Kidney (tissue), 14 donors: ENCODE results near the gene TMEM179. TPM values are rescaled to one million over a fixed set of nuclear protein-coding genes. Genes with fewer than 3 reads are reported as not detected.

Experiments
- DNase-seq, 5 donors: peaks; one replicate each; pipeline ENCODE4 v3.0.0-alpha.2; 2013 to 2020
- FAIRE-seq: peaks from 2 replicates; lab custom pipeline; 2012; peaks lifted over from hg19 to GRCh38; lab: Jason Lieb, UNC
- H3K27ac ChIP-seq, 2 donors: one replicate each; pipeline ENCODE4 v1.7.0; 2013; ENCODE audit warnings: low read depth in 2 of 2, low read length in 2 of 2, inconsistent platforms in 1 of 2
- H3K27me3 ChIP-seq: one replicate; pipeline ENCODE4 v1.7.1; 2013; ENCODE audit warnings: low read length, inconsistent platforms; ENCODE audit not compliant: control insufficient read depth, insufficient read depth
- H3K36me3 ChIP-seq, 3 donors: one replicate each; pipeline versions ENCODE4 v1.7.0 to v1.7.1; 2013; ENCODE audit warnings: low read length in 3 of 3, control low read depth in 1 of 3, inconsistent platforms in 1 of 3; ENCODE audit not compliant: insufficient read depth in 3 of 3, control insufficient read depth in 2 of 3
- H3K4me1 ChIP-seq, 3 donors: one replicate each; pipeline versions ENCODE4 v1.7.0 to v1.7.1; 2013; ENCODE audit warnings: low read length in 3 of 3, inconsistent platforms in 1 of 3, low read depth in 1 of 3; ENCODE audit not compliant: control insufficient read depth in 2 of 3, insufficient read depth in 2 of 3
- H3K4me3 ChIP-seq, 3 donors: one replicate each; pipeline versions ENCODE4 v1.7.0 to v1.8.1; 2013; ENCODE audit warnings: low read length in 3 of 3, control low read depth in 1 of 3, inconsistent platforms in 1 of 3
- H3K9ac ChIP-seq, 3 donors: one replicate each; pipeline versions ENCODE4 v1.7.0 to v1.7.1; 2013; ENCODE audit warnings: low read length in 3 of 3, control low read depth in 1 of 3, inconsistent platforms in 1 of 3
- H3K9me3 ChIP-seq, 3 donors: one replicate each; pipeline versions ENCODE4 v1.7.0 to v1.7.1; 2013; ENCODE audit warnings: low read length in 3 of 3, control low read depth in 1 of 3, inconsistent platforms in 1 of 3; ENCODE audit not compliant: control insufficient read depth in 2 of 3, insufficient read depth in 1 of 3
- intact Hi-C: fragments of 100-400 bp; cut with DNase I; formaldehyde crosslinking; loops from one replicate; pipeline ENCODE4 v1.11.1; 2022
- polyA plus RNA-seq: library from polyadenylated mRNA; stranded (reverse); fragments of 350-450 nt; fragmentation: Illumina TruSeq; extraction: RNeasy Lipid Tissue Mini Kit (QIAGEN cat#74804); gene quantifications from one replicate; pipeline ENCODE4 v1.2.3, GENCODE V29; 2014; ENCODE audit warnings: low read depth, low replicate concordance; ENCODE audit not compliant: insufficient read depth
- total RNA-seq: library from RNA; stranded (reverse); fragmentation: NEBNext Ultra II Directional; extraction: Animal tissue kit (Norgen Biotek cat#: 25700); gene quantifications from one replicate; pipeline ENCODE4 v1.2.1, GENCODE V29; 2021
- TF ChIP-seq, protein P1 (sequence below): IDR thresholded peaks from 3 replicates; pipeline ENCODE4 v1.5.1; 2012; ENCODE audit warnings: mild to moderate bottlenecking, moderate library complexity, borderline replicate concordance; ENCODE audit not compliant: insufficient read depth; ENCODE audit errors: extremely low read depth
- donor health status: control.
- donor health status: control.
- donor health status: control.
- donor health status: control.
- donor health status: control.
- donor health status: DM: yes; HTN: yes; CAD: no.
- donor health status: Normal renal cell carcinoma (clear cell type).

TMEM179 gene
- total and polyA plus RNA-seq, 2 donors from 2014 or later: 0.50 to 0.67 TPM

- Histone ChIP-seq H3K36me3 (no peaks in the 10 kb centered on the region), H3K4me1 (no peaks in the 10 kb centered on the region), H3K9me3 (no peaks in the 10 kb centered on the region), H3K27me3 (no peaks in the 10 kb centered on the region), H3K9ac (no peak overlapping the region), H3K4me3 (no peak overlapping the region), H3K27ac (no peak overlapping the region)
- DNase-seq: peak in 1 of 5 donors; percentile 33
- intact Hi-C loops: no loop called here
- FAIRE-seq: no peak
- TF ChIP-seq, protein P1, sequence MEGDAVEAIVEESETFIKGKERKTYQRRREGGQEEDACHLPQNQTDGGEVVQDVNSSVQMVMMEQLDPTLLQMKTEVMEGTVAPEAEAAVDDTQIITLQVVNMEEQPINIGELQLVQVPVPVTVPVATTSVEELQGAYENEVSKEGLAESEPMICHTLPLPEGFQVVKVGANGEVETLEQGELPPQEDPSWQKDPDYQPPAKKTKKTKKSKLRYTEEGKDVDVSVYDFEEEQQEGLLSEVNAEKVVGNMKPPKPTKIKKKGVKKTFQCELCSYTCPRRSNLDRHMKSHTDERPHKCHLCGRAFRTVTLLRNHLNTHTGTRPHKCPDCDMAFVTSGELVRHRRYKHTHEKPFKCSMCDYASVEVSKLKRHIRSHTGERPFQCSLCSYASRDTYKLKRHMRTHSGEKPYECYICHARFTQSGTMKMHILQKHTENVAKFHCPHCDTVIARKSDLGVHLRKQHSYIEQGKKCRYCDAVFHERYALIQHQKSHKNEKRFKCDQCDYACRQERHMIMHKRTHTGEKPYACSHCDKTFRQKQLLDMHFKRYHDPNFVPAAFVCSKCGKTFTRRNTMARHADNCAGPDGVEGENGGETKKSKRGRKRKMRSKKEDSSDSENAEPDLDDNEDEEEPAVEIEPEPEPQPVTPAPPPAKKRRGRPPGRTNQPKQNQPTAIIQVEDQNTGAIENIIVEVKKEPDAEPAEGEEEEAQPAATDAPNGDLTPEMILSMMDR: no peak
Measured at GRCh38 chr14:104596451-104596918, 8.1 kb downstream of the TMEM179 start.

- TF ChIP-seq, protein P1: no peak
- H3K27ac ChIP-seq: no peak overlapping the region
- H3K4me3 ChIP-seq: no peak overlapping the region
- DNase-seq (peak in 1 of 5 donors; percentile 58), FAIRE-seq (no peak)
- no peaks in the 10 kb centered on the region for H3K36me3 ChIP-seq
- no peak overlapping the region for H3K9ac ChIP-seq
- H3K9me3 ChIP-seq: no peaks in the 10 kb centered on the region
- intact Hi-C loops: no loop called here
- H3K27me3 ChIP-seq: no peaks in the 10 kb centered on the region
- H3K4me1 ChIP-seq: no peaks in the 10 kb centered on the region
Measured at GRCh38 chr14:104595911-104596450, 8.6 kb downstream of the TMEM179 start.

DNA sequence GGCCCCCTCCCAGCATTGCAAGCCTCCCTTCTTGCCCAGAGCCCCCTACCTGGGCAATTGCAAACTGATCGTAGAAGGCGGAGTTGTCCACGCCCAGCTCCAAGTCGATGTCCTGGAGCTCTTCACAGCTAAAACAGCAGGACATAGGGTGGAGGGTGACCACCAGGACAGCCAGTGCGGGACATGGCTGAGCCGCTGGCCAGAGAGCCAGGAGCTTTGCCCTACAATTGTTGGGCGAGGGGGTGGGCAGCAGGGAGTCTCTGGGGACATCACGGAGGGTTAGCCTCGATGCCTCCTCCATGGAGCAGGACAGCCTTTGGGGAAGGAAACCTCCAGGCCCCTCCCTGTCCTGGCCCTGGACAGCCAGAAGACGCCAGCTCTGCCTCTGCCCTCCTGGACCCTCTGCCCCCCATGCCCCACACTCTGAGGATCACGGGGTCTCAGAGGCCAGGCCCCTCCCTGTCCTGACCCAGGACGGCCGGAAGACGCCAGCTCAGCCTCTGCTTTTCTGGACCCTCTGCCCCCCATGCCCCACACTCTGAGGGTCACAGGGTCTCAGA lies 9.4 kb downstream of the TMEM179 start:
- peak in 1 of 5 donors; percentile 49 for DNase-seq
- TF ChIP-seq, protein P1: no peak
- Histone ChIP-seq H3K9ac (no peak overlapping the region), H3K4me1 (no peaks in the 10 kb centered on the region), H3K27ac (no peak overlapping the region), H3K36me3 (no peaks in the 10 kb centered on the region), H3K27me3 (no peaks in the 10 kb centered on the region), H3K4me3 (no peak overlapping the region), H3K9me3 (no peaks in the 10 kb centered on the region)
- FAIRE-seq: no peak
- intact Hi-C loops: no loop called here
